Stimulated activated CD8-positive, alpha-beta memory T cell treated with anti-CD3 and anti-CD28 coated beads, Interleukin-2, amount 100 ng/mL, for 1 hour (primary cell): ENCODE data around the gene TMF1.

Experiments
- DNase-seq, 2 donors: peaks; one replicate each; pipeline ENCODE4 v3.0.0-alpha.2; 2020; ENCODE audit warnings: low read depth in 2 of 2

The TMF1 gene

DNA sequence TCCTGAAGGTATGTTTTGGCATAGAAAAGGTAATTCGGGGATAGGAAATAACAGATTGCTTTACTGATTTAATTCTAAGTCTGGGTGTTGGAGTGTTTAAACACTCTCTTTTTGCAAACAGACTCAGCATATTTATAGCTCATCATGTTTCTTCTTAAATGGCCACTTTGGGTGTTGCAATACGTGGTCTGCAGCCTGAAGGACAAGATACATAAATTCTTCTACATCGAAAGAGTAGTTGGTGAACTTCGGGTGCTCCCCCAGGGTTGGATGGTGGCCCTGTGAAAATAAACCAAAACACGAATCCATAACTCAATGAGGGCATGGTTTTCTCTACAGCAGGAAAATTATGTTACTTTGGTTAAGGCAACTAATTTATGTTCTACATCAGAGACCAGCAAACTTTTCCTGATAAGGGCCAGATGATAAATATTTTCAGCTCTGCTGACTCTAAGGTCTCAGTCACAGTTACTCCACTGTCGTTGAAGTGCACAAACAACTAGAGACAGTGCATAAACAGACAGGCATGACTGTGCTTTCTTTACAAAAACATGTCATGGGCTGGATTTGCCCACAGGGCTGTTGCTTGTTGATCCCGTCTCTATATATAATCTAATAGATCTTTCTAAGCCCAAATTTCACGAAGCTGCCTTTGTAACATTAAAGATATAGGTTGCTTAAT lies 74.5 kb downstream of the TMF1 start:
- no peak for DNase-seq

DNA sequence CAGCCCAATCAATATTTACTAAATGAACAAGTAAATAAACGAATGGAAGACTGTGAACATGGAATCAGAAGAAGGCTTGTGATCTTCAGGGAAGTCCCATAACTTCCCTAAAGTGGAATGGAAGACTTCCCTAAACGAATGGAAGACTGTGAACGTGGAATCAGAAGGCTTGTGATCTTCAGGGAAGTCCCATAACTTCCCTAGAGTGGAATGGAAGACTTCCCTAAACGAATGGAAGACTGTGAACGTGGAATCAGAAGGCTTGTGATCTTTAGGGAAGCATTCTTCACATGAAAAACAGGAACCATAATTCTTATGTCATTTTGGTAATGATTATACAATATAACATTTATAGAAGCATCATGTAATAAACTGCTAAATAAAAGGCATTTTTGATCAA lies 77.4 kb downstream of the TMF1 start:
- no peak for DNase-seq

DNA sequence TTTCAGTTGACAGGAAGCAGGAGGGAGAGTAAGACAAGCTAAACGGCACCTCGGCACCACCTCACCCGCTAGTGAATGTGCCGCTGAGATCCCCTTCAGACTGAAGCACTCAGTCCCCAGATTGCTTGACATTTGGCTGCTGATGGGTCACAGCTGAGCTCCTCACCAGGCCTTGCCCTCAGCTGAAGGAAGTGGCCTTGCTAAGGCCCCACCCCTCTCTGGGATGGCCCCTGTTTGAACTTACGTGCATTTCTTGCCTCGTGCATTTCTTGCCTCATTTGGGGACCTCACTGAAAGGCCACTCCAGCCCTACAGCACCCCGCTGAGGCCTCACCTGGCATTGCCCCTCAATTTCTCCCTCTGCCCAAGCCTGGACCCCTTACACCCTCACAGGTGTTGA lies 78.5 kb downstream of the TMF1 start:
- DNase-seq = no peak

DNA sequence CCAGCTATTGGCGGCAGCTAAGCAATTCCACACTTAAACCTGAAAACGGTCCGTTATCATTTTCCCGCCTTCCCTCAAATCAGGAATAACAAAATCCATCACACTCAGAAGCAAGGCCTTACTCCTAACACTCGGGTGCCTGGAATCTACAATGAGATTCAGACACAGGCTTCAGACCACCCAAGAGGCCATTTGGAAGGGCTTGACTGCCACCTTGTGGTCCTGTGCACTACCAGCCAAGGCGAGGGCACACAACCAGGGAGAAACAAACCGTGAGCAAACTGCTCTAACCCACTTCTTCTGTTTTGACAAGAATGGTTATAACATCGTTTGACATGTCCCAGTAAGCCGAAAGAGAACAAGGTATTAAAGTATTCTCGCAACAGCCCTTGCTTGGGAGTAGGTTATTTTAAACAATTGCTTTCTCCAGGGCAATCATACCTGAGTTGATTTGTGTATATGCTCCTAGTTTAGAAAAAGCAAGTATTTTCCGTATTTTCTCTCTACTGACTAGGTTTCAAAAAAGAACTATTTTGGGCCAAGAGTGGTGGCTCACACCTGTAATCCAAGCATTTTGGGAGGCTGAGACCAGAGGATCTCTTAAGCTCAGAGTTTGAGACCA lies 79.7 kb downstream of the TMF1 start:
- peak in 1 of 2 donors; percentile 2 for DNase-seq
